T-helper 17 cell (primary cell): Measurements from ENCODE around the gene WASF2. TPM values are rescaled to one million over a fixed set of nuclear protein-coding genes. Genes with fewer than 3 reads are reported as not detected.
A peak's percentile ranks its signal among the peaks of the same experiment; 100 is the strongest.
"Not testable (repeated sequence)": the region's sequence is repeated elsewhere in the genome, so short reads cannot be mapped to it uniquely, and the experiment has no call there.

ENCODE experiments used
- ATAC-seq: fragments of 150-1000 bp; cut with Tn5 transposase; 2 replicates; pipeline ENCODE4 v1.10.0; 2021; ENCODE audit warnings: mild to moderate bottlenecking, moderate library complexity
- DNase-seq, 3 donors: peaks; one replicate each; pipeline versions ENCODE4 v3.0.0 to v3.0.0-alpha.2; 2020 to 2021
- H3K9me3 ChIP-seq: one replicate; pipeline ENCODE4 v1.7.0; 2013; ENCODE audit warnings: low read length, mild to moderate bottlenecking; ENCODE audit not compliant: control insufficient read depth, poor library complexity, severe bottlenecking
- H3K27ac Mint-ChIP-seq: one replicate; pipeline ENCODE4 v1.8.0; 2022; ENCODE audit warnings: mild to moderate bottlenecking, moderate library complexity, mixed read lengths
- H3K27me3 Mint-ChIP-seq: one replicate; pipeline ENCODE4 v1.8.0; 2022; ENCODE audit warnings: mixed read lengths
- H3K36me3 Mint-ChIP-seq: one replicate; pipeline ENCODE4 v1.8.0; 2022; ENCODE audit warnings: low read depth, mixed read lengths
- H3K4me1 Mint-ChIP-seq: one replicate; pipeline ENCODE4 v1.8.0; 2022; ENCODE audit warnings: mild to moderate bottlenecking, mixed read lengths
- H3K4me3 Mint-ChIP-seq: one replicate; pipeline ENCODE4 v1.8.0; 2022; ENCODE audit warnings: mild to moderate bottlenecking, moderate library complexity, mixed read lengths
- total RNA-seq, 4 donors: library from RNA in 2 of 4; stranded (reverse) in 2 of 4; gene quantifications; one replicate each; pipeline ENCODE4 v1.2.3 and lab custom pipeline; 2022 to 2026

The WASF2 gene
- total RNA-seq, 2 donors from 2014 or later = 124 to 144 TPM

GRCh38 chr1:27447399-27447798, 42.6 kb downstream of the WASF2 start:
- DNase-seq (no peak), ATAC-seq (no peak)
- Mint-ChIP-seq H3K4me3 (no peak overlapping the region), H3K27ac (no peak overlapping the region), H3K4me1 (peaks cover 39% of the 10 kb centered on the region), H3K27me3 (no peaks in the 10 kb centered on the region), H3K36me3 (no peaks in the 10 kb centered on the region)
- no peaks in the 10 kb centered on the region for H3K9me3 ChIP-seq

DNA sequence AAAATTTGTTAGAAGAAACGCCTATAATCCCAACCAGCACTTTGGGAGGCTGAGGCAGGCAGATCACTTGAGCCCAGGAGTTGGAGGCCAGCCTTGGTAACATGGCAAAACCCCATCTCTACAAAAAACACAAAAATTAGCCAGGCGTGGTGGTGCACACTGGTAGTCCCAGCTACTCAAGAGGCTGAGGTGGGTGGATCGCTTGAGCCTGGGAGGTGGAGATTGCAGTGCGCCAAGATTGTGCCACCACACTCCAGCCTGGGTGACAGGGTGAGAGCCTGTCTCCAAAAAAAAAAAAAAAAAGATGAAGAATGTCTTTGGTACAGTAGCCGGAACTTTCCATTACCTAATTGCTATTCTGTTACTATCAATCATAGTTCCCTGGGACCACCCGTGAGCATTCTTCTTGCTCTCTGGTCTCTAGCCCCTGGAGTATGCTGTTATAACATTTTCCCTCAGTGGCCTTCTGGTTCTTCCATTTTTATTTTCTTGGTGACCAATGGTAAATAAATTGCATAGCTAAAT, 43.4 kb downstream of the WASF2 start:
- Mint-ChIP-seq H3K36me3 (no peaks in the 10 kb centered on the region), H3K27ac (peak overlapping the region; percentile 54), H3K4me3 (no peak overlapping the region), H3K27me3 (no peaks in the 10 kb centered on the region), H3K4me1 (peaks cover 38% of the 10 kb centered on the region)
- H3K9me3 ChIP-seq = no peaks in the 10 kb centered on the region
- DNase-seq = no peak
- no peak for ATAC-seq

- Mint-ChIP-seq H3K36me3 (no peaks in the 10 kb centered on the region), H3K4me1 (peaks cover 31% of the 10 kb centered on the region), H3K27me3 (no peaks in the 10 kb centered on the region), H3K27ac (peak overlapping the region; percentile 85), H3K4me3 (peak overlapping the region; percentile 67)
- peak; percentile 46 for ATAC-seq
- H3K9me3 ChIP-seq = no peaks in the 10 kb centered on the region
- no peak for DNase-seq
Observed at GRCh38 chr1:27445177-27445936, 44.6 kb downstream of the WASF2 start.

DNA sequence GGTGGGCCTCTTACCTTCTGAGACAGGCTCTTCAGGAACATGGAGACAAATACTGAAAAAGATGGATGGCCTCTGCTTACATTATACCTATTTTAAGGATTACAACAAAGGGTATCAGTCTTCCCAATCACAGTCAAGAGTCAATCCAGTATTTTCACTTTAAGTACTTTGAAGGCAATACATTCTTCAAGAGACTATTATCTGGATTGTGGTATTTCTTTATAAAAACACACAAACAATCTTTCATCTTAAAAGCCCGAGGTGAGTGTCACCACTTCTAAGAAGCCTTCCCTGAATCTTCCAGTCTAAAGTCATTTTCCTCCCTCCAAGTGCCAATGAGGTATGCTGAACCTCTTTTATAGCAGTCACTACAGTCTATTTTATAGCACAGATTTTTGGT, 45.3 kb downstream of the WASF2 start:
- H3K27ac Mint-ChIP-seq = peak overlapping the region; percentile 85
- DNase-seq (no peak), ATAC-seq (no peak)
- peak overlapping the region; percentile 52 for H3K4me3 Mint-ChIP-seq
- no peaks in the 10 kb centered on the region for H3K27me3 Mint-ChIP-seq
- H3K9me3 ChIP-seq = no peaks in the 10 kb centered on the region
- peaks cover 32% of the 10 kb centered on the region for H3K4me1 Mint-ChIP-seq
- no peaks in the 10 kb centered on the region for H3K36me3 Mint-ChIP-seq

DNA sequence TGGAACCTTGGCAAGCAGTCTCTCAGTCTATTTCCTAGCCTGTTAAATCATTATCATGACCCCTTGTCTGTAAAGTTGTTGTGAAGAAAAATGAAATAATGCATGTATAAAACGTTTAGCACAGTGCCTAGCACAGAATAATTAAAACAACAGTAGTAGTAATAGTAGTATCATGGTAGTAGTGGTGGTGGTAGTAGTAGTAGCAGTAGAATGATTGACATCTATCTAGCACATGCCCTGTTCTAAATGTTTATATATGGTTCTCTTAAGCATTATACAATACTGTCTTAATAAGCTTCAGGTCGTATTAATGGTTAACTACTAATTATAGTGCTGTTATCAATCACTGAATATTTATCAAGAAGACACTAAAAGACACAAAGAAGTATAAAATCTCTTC, 50.8 kb downstream of the WASF2 start:
- no peak for DNase-seq
- Mint-ChIP-seq H3K36me3 (no peaks in the 10 kb centered on the region), H3K27me3 (no peaks in the 10 kb centered on the region), H3K4me3 (no peak overlapping the region), H3K27ac (peak overlapping the region; percentile 69), H3K4me1 (peaks cover 38% of the 10 kb centered on the region)
- no peaks in the 10 kb centered on the region for H3K9me3 ChIP-seq
- no peak for ATAC-seq

DNA sequence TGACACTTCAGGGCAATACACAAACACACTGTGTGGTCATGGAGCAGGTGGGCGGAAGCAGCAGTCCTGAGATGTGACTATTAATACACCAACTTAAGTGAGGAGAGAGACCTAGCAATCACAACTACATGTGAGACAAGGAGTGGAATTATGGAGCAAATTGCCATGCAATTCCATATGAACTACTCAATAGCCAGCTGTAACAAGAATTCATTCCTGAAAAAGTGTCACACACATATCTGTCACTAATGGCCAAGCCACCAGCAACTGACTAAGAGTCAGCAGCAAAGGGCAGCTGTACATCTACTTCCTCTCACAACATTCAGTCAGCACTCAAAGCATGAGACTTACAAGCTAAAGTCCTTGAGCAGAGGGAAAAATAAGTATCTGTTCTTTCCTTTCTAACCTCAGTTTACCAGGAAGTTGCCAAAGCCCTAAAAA, 51.3 kb downstream of the WASF2 start:
- Mint-ChIP-seq H3K4me1 (peaks cover 42% of the 10 kb centered on the region), H3K27me3 (no peaks in the 10 kb centered on the region), H3K27ac (no peak overlapping the region), H3K36me3 (no peaks in the 10 kb centered on the region), H3K4me3 (peak overlapping the region; percentile 47)
- H3K9me3 ChIP-seq = no peaks in the 10 kb centered on the region
- DNase-seq (no peak), ATAC-seq (no peak)

GRCh38 chr1:27436204-27437159, 53.5 kb downstream of the WASF2 start:
- no peak for DNase-seq
- H3K27ac Mint-ChIP-seq = peak overlapping the region; percentile 89
- peak overlapping the region; percentile 80 for H3K4me3 Mint-ChIP-seq
- no peaks in the 10 kb centered on the region for H3K9me3 ChIP-seq
- H3K4me1 Mint-ChIP-seq = peaks cover 51% of the 10 kb centered on the region
- ATAC-seq = peak; percentile 93
- H3K27me3 Mint-ChIP-seq = no peaks in the 10 kb centered on the region
- H3K36me3 Mint-ChIP-seq = no peaks in the 10 kb centered on the region

- Mint-ChIP-seq H3K4me1 (peaks cover 59% of the 10 kb centered on the region), H3K36me3 (no peaks in the 10 kb centered on the region), H3K27ac (peak overlapping the region; percentile 89), H3K4me3 (peak overlapping the region; percentile 80), H3K27me3 (no peaks in the 10 kb centered on the region)
- no peaks in the 10 kb centered on the region for H3K9me3 ChIP-seq
- peak; percentile 52 for ATAC-seq
- DNase-seq = no peak
Observed at GRCh38 chr1:27435566-27436203, 54.3 kb downstream of the WASF2 start.

GRCh38 chr1:27433706-27434105, 56.3 kb downstream of the WASF2 start:
- DNase-seq (no peak), ATAC-seq (no peak)
- H3K4me3 Mint-ChIP-seq = no peak overlapping the region
- peaks cover 59% of the 10 kb centered on the region for H3K4me1 Mint-ChIP-seq
- no peaks in the 10 kb centered on the region for H3K9me3 ChIP-seq
- no peaks in the 10 kb centered on the region for H3K36me3 Mint-ChIP-seq
- H3K27me3 Mint-ChIP-seq = no peaks in the 10 kb centered on the region
- H3K27ac Mint-ChIP-seq = peak overlapping the region; percentile 86

DNA sequence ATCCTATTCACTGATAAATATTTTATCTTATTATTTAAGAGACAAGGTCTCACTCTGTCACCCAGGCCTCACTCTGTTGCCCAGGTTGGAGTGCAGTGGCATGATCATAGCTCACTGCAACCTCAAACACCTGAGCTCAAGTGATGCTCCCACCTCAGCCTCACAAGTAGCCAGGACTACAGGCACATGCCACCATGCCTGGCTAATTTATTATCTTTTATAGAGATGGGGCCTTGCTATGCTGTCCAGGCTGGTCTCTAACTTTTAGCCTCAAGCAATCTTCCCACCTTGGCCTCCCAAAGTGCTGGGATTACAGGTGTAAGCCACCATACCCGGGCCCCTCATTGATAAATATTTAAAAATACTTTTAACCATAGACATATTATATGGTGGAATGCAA, 57.2 kb downstream of the WASF2 start:
- peak overlapping the region; percentile 90 for H3K27ac Mint-ChIP-seq
- H3K9me3 ChIP-seq = not testable (repeated sequence)
- H3K4me1 Mint-ChIP-seq = peaks cover 57% of the 10 kb centered on the region

DNA sequence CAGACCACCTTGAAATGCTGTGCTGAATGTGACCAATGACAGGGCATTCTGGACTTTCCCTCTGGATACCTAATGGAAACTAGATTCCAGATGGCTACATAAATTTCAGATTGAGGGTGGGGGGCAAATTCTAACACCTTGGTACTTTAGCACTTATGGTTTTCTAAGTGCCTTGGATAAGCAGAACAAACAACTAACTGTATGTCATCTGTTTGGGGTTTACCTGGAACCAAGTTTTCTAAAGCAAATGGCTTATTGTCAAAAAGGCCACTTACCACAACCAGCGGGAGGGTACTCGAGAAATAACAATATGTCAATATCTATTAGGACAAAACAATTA, 58.4 kb downstream of the WASF2 start:
- Mint-ChIP-seq H3K4me3 (no peak overlapping the region), H3K27ac (peak overlapping the region; percentile 90), H3K27me3 (no peaks in the 10 kb centered on the region), H3K4me1 (peaks cover 55% of the 10 kb centered on the region), H3K36me3 (no peaks in the 10 kb centered on the region)
- no peak for DNase-seq
- no peak for ATAC-seq
- no peaks in the 10 kb centered on the region for H3K9me3 ChIP-seq

More for the DNA sequence above, 57.2 kb downstream of the WASF2 start:
- H3K4me3 Mint-ChIP-seq, H3K36me3 Mint-ChIP-seq, ATAC-seq, DNase-seq, H3K27me3 Mint-ChIP-seq: not testable (repeated sequence)

DNA sequence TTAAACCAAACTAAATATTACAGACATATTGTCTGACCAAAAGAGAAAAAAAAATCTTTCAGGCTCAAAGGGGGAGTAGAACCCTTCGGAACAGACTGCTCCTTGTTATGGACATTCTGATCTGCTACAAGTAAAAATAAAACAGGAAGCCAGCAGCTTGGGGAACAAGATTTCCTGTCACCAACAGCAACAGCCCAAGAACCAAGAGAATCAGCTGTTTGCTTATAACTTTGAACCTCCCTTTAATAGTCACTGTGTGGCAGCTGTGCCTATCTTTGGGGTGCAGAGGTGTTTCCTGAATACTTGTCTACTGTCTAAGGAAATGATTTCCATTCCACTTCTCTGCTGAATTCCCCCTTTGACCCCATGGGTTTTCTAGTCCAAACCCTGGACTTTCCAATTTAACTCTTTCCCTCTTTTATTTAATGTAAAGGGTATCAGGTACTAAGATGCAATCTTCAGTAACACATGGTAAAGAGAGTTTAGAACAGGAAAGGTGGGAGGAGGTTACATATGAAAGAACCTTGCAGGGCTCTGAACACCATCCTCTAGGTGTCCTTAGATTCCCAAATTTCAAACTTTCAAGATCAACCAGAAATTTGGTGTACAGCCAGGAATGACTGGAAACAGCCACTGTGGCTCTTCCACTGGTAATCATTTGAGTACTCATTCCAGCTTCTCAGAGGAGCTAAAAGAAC, 58.9 kb downstream of the WASF2 start:
- H3K36me3 Mint-ChIP-seq = no peaks in the 10 kb centered on the region
- H3K4me3 Mint-ChIP-seq = peak overlapping the region; percentile 70
- peak; percentile 77 for ATAC-seq
- H3K27me3 Mint-ChIP-seq = no peaks in the 10 kb centered on the region
- H3K27ac Mint-ChIP-seq = peak overlapping the region; percentile 90
- peaks cover 53% of the 10 kb centered on the region for H3K4me1 Mint-ChIP-seq
- DNase-seq = no peak
- H3K9me3 ChIP-seq = no peaks in the 10 kb centered on the region
